Cerebellar nuclear complex (tissue), 1 donor: ENCODE results near the gene CFAP97.
"Not testable (repeated sequence)": the region's sequence is repeated elsewhere in the genome, so short reads cannot be mapped to it uniquely, and the experiment has no call there.

Experiments
- DNase-seq, 2 experiments: peaks; one replicate each; lab custom pipeline; 2025; lab: John Stamatoyannopoulos, UW

The CFAP97 gene

GRCh38 chr4:185222598-185222997, 18.8 kb upstream of the CFAP97 start:
- DNase-seq = no peak

- DNase-seq = no peak
Measured at GRCh38 chr4:185221912-185222311, 18.1 kb upstream of the CFAP97 start.

DNA sequence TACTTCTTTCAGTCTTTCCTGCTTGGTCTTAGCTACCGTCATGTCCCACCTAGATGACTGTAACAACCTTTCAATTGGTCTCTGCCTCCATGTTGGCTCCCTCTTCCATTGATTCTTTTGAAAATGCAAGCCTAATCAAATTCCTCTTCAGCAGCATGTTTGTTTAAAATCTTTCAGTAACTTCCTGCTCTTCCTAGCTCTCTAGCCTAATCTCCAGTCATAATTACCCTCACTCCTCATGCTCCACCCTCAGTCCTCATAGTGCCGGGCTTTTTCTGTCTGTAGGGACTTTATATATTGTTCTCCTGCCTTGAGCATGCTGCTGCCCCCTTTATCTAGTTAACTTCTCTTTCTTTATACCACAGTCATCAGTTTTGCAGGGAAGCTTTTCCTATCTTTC, 17.7 kb upstream of the CFAP97 start:
- no peak for DNase-seq

DNA sequence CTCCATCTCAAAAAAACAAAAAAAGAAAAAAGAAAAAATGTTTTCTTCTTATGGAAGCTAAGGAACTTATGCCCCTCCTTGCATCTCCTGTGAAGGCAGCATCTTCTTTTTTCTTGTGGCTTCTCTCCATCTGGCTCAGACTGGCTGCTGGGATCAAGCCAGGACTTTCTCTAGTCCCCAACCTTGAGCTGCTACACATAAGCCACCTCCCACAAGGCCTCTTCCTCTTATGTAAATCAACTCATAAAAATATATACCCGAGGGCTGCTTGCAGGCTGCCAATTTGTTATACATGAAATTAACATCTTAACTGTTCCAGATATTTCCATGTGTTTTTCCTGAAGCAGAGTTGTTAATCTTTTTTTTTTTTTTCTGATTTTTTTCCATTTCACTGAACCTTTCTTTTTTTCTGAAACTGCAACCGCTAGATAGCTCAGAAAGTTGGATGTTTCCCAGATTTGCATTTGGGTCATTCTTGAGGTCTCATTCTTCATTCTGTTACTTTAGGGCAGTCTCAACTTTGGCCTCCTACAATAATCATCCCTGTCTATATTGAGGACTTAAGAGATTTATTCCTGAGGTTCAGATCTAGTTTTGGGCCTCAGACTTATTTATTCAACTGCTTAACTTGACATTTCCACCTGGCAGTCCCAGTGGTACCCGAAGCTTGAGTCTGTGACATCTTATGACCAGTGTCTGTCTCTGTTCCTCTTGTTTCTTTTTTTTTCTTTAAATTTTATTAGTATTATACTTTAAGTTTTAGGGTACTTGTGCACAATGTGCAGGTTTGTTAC, 15.9 kb upstream of the CFAP97 start:
- DNase-seq = peak in 1 of 2 experiments; percentile 37

DNA sequence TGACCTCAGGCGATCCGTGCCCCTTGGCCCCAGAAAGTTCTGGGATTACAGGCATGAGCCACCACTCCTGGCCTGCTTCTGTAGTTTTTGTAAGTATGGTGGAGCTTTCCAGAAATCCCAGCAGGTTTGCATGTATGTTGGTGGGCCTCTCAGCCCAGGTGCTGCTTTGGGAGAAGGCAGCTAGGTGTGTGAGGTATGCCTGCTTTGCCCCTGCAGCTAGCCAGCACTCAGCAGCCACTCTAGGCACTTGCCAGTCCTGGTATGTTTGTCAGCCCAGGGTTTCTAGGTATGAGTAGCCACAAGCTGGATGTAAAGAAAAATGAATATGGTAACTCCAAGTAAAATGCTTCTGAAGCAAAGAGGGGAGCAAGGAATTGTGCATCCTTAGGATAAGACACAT, 14.5 kb upstream of the CFAP97 start:
- no peak for DNase-seq

GRCh38 chr4:185217408-185217975, 13.7 kb upstream of the CFAP97 start:
- no peak for DNase-seq

DNA sequence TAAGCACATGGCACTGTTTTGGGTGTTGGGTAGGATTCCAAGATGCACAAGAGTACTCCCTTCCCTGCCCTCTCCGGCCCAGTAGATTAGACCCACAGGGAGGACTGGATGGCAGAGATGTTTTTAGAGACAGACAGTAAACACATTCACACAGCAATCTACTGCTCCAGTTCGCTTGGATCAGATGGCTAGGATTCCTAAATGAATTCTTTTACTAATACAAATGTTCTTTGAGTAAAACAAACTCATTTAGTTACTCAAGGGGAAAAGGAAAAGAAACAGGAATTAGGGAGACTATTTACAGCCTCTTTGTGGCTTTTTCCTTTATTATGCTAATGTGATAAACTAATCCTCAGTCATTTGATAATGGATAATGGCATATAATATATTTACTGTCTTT, 11.5 kb upstream of the CFAP97 start:
- no peak for DNase-seq

- no peak for DNase-seq
Measured at GRCh38 chr4:185213877-185214276, 10.1 kb upstream of the CFAP97 start.

DNA sequence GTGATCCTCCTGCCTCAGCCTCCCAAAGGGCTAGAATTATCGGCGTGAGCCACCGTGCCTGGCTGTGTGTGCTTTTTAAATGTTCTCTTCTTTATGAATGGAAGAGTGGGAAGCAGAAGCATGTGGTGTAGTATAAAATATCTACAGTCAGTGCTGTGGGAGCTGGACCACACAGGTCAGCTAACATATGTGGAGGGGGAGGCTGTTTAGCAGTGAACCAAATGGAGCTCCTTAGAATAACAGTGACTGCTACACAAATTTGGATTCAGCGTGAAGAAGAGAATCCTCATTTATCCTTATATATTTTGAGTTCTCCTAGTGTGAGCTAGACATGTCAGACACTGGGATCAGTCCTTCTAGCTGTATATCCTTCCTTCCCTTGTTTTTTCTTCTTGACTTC, 8.8 kb upstream of the CFAP97 start:
- DNase-seq = no peak

GRCh38 chr4:185211641-185212040, 7.8 kb upstream of the CFAP97 start:
- no peak for DNase-seq

DNA sequence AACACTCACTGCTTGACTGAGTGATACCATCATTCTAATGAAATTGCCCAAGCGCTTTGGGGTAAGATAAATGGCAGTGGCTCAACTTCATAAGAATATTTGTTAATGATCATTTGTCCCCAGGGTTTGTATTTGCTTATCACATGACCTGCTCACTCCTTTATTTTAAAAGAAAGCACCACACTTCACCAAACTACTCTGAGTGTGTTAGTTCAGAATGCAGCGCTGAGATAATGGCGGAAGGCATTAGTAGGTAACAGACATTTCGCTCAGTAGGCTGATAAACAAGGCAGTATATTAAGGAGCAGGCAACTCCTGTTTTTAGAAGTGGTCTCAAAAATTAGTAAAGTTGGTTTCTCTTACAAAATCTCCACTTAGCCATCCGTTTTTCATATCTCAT, 7.2 kb upstream of the CFAP97 start:
- DNase-seq = no peak

DNA sequence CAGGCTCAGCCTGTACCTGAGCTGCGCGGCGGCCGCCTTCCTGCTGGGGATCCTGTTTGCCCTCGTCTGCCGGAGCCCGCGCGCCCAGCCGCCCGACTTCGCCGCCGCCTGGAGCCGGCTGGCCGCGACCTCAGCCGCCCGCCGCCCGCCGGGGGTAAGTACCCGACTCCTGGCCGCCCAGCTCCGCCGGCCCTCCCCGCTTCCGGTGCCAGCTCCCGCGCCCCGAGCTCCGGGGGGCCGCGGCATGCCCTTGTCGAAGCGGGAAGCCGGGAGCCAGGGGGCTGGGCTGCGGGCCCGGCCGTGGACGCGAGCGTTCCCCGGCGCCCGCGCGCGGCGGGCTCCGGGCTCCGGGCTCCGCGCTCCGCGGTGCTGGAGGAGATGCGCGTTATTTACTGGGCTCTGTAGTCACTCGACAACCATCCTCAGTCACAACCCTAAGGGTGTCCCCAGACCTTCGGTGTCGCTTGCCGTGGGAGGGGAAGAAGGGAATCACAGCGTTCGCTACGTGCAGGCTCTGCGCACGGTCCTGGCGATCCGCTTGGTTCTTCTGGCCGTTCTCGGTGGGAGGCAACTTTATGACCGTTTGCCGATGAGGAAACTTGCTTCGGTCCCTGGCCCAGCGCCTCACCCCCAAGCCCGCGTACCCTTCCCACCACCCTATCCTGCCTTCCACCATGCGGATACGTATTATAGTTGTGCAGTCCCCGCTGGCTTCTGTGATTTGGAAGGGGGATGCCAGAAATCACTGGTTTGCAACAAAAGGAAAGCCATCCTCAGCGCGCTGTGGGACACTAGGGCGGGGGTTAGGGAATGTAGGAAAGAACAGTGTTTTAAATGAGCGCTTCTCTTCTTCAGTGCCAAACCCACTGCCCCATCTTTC, 6.5 kb upstream of the CFAP97 start:
- peak in 1 of 2 experiments; percentile 19 for DNase-seq

- not testable (repeated sequence) for DNase-seq
Measured at GRCh38 chr4:185209852-185210101, 6.0 kb upstream of the CFAP97 start.

DNA sequence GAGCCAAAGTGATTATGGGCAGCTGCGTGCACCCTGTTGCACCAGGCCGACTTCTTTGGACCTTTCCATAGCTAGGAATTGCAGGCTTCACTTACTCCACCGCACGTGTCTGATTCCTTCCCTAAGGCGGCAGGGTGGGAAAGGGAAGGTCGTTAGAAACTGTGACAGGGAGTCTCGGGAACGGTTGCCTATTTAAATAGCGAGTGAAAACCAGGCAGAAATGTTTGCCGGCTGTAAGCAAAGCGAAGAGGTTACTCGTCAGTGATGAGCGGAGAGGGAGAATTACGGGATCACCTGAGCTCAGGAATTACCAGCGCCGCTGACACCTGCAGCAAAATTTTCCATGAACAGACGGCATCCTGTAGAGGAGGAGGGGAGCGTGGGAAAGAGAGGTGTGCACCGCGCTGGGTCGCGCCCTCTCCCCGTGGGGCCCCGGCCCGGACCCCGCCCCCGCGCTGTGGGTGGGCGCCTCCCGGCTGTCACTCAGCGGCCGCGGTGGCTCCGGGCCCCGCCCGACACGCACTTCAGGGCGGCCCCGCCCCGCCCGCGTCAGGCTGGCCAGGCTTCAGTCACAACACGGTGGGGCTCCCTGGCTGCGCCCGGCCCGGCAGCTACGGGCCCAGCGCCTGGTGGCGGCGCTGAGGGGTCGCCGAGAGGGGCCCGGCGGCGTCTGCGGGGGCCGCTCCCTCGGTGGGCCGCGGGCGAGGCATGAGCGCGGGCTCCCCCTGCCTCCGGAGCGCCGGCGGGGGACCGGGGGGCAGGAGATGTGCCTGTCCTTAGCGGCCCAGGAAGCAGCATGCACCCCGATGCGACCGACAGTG, 5.4 kb upstream of the CFAP97 start, which contains the start of gene SNX25:
Gene SNX25, plus strand, starts transcription at position 568 of the 821 bp plus-strand sequence. Its CDS starts 229 bp downstream, at position 797.
- peak; percentile 72 to 86 for DNase-seq

DNA sequence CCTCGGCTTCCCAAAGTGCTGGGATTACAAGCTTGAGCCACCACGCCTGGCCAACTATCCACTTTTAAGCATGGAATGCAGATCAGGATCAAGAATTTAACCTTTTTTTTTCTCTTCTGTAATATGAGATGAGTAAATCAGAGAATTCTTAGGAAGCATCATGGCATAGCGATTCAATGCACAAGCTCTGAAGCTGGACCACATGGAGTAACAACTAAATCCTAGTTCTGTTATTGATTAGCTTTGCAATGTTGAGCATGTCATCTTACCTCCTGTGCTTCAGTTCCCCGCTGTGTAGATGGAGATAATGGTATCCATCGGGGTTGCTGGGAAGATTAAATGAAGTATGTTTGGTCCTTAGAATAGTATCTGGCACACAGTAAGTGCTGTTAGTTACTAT, 3.7 kb upstream of the CFAP97 start:
- no peak for DNase-seq

GRCh38 chr4:185205697-185206342, 2.0 kb upstream of the CFAP97 start:
- no peak for DNase-seq

DNA sequence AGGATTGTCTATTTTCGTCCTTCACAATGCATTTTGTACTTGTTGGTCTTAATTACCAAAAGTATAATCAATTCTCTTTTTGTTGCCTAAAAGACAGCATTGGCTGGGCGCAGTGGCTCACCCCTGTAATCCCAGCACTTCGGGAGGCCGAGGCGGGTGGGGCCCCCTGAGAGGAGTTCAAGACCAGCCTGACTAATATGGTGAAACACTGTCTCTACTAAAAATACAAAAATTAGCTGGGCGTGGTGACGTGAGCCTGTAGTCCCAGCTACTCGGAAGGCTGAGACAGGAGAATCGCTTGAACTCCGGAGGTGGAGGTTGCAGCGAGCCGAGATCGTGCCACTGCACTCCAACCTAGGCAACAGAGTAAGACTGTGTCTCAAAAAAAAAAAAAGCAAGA, 1.3 kb upstream of the CFAP97 start:
- DNase-seq = not testable (repeated sequence)

DNA sequence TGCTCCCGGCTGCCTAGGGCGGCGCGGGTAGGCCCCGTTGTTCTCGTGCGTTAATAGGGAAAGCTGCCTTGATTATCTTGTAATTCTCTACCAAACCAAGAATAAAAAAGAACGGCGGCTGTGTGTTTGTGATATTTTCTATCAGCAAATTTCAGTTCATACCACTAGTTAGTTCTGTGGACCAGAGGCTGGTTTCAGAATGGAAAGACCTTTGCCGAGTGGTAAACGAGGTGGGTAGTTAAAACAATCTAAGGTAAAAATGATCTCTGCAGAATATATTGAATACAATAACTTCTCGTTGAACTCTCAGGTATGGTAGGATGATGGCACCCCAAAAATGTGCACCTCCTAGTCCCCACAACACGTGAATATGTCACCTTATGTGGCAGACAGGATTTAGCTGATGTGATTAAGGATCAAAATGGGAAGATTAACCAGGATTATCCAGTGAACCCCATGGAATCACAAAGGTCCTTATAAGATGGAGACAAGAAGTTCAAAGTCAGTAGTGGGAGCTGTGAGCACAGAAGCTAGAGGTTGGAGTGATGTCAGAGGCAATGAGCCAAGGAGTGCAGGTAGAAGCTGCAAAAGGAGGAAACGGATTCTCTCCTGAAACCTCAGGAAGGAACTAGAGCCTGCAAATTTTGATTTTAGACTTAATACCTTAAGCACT, 574 bp upstream of the CFAP97 start:
- no peak for DNase-seq

DNA sequence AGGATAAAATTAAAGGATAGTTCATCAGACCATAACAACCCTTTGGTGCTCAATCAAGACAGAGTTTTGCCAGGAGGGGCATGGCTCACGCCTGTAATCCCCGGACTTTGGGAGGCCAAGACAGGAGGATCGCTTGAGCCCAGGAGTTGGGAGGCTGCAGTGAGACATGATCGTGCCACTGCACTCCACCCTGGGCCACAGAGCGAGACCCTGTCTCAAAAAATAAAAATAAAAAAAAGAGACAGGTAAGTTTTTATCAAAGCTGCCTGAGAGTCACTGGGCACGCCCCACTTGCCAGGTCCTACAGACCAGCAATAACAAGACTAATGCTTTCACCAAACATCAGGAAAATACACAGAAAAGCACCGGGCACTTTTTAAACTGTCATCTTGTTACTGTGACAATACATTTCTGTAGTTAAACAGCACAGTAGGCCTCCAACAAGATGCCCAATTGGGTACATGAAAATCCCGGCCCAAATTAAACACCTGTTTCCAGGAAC, 765 bp downstream of the CFAP97 start:
- DNase-seq = no peak
